HepG2 (cell line): ENCODE measurements around the gene SLC6A6. TPM values are rescaled to one million over a fixed set of nuclear protein-coding genes. Genes with fewer than 3 reads are reported as not detected.

Source experiments
- ATAC-seq: fragments of 200-7000 bp; cut with Tn5 transposase; 3 replicates; pipeline ENCODE4 v1.9.1; 2020; ENCODE audit warnings: mild to moderate bottlenecking, moderate library complexity
- BruUV-seq: library from RNA; stranded (reverse); fragments of 400-500 nt; replicated peaks from 2 replicates; lab custom pipeline; 2021; lab: Mats Ljungman, UMichigan
- CTCF ChIA-PET: fragments of 300-600 bp; formaldehyde crosslinking; extraction: SDS; loops from one replicate; lab custom pipeline; 2021; ENCODE audit warnings: low total read pairs, inconsistent platforms, low intra/inter-chr PET ratio; lab: Yijun Ruan, JAX
- POLR2A ChIA-PET: fragments of 350-600 bp; sonication (Branson Sonifier 250); formaldehyde crosslinking; loops from one replicate; lab custom pipeline; 2020; ENCODE audit warnings: antibody characterized with exemption, inconsistent platforms; lab: Yijun Ruan, JAX
- DNase-seq: peaks from one replicate; pipeline ENCODE4 v3.0.0-alpha.2; 2015; ENCODE audit warnings: low spot score
- FAIRE-seq: peaks from 3 replicates; lab custom pipeline; 2011; peaks lifted over from hg19 to GRCh38; lab: Jason Lieb, UNC
- H2AFZ ChIP-seq: one replicate; pipeline ENCODE4 v1.6.1; 2011; ENCODE audit warnings: low read length, inconsistent platforms
- H3K27ac ChIP-seq: fragments of 300-600 bp; 3 replicates; pipeline ENCODE4 v1.8.0; 2011; ENCODE audit warnings: mixed run types, mild to moderate bottlenecking, mixed read lengths, low read length, inconsistent platforms; ENCODE audit not compliant: insufficient read depth; ENCODE audit errors: extremely low read length
- H3K27me3 ChIP-seq, 2 experiments: fragments of 200-600 bp in 1 of 2; 2 replicates in 1 of 2; 3 replicates in 1 of 2; pipeline versions ENCODE4 v1.6.0 to v1.8.0; 2011; ENCODE audit warnings: low read length in 2 of 2, mild to moderate bottlenecking in 2 of 2, moderate library complexity in 2 of 2, inconsistent platforms in 1 of 2; ENCODE audit not compliant: insufficient read depth in 2 of 2, control insufficient read depth in 1 of 2
- H3K36me3 ChIP-seq, 2 experiments: fragments of 200-600 bp in 1 of 2; replicated peaks in 1 of 2; 2 replicates in 1 of 2; 3 replicates in 1 of 2; pipeline versions ENCODE4 v1.5.1 to v1.8.0; 2011; ENCODE audit warnings: low read length in 2 of 2, inconsistent platforms in 1 of 2; ENCODE audit not compliant: insufficient read depth in 2 of 2, control insufficient read depth in 1 of 2
- H3K4me1 ChIP-seq: 2 replicates; pipeline ENCODE4 v1.5.1; 2012; ENCODE audit warnings: low read length, inconsistent platforms; ENCODE audit not compliant: insufficient read depth
- H3K4me2 ChIP-seq: 2 replicates; pipeline ENCODE4 v1.6.0; 2011; ENCODE audit warnings: low read depth, low read length, inconsistent platforms
- H3K4me3 ChIP-seq, 3 experiments: fragments of 200-600 bp in 1 of 3; sonication (generic), shearing (Covaris generic) in 1 of 3; replicated peaks in 1 of 3; 2 replicates each; pipeline ENCODE4 v1.5.1; 2011 to 2016; ENCODE audit warnings: low read length in 3 of 3, inconsistent platforms in 2 of 3, low read depth in 2 of 3, mild to moderate bottlenecking in 2 of 3, control low read depth in 1 of 3, mixed read lengths in 1 of 3; ENCODE audit not compliant: insufficient read depth in 1 of 3
- H3K79me2 ChIP-seq: one replicate; pipeline ENCODE4 v1.6.1; 2011; ENCODE audit warnings: low read length, inconsistent platforms; ENCODE audit not compliant: insufficient read depth
- H3K9ac ChIP-seq: 2 replicates; pipeline ENCODE4 v1.6.0; 2011; ENCODE audit warnings: mild to moderate bottlenecking, low read depth, low read length, inconsistent platforms; ENCODE audit not compliant: insufficient read depth
- H3K9me3 ChIP-seq: 2 replicates; pipeline ENCODE4 v1.5.1; 2012; ENCODE audit warnings: mild to moderate bottlenecking, low read length
- H4K20me1 ChIP-seq: 2 replicates; pipeline ENCODE4 v1.6.0; 2011; ENCODE audit warnings: inconsistent platforms, mild to moderate bottlenecking, low read length, moderate library complexity; ENCODE audit not compliant: insufficient read depth
- ATF7-NPFF ChIP-seq: sonication (generic); formaldehyde crosslinking; IDR thresholded peaks from 2 replicates; pipeline ENCODE4 v1.8.1; 2023; ENCODE audit warnings: mild to moderate bottlenecking, low read depth, missing genetic modification reagents, moderate library complexity
- BHLHE40 ChIP-seq: IDR thresholded peaks from 2 replicates; pipeline ENCODE4 v1.6.1; 2011; ENCODE audit warnings: low read length, improper control_type of control experiment
- DPF2 ChIP-seq: sonication (generic); formaldehyde crosslinking; IDR thresholded peaks from 2 replicates; pipeline ENCODE4 v1.4.0; 2020; ENCODE audit warnings: mild to moderate bottlenecking, low read depth, missing genetic modification reagents, borderline replicate concordance
- KLF11 ChIP-seq: IDR thresholded peaks from 2 replicates; pipeline ENCODE4 v1.6.1; 2016; ENCODE audit warnings: missing compliant biosample characterization
- NFYB ChIP-seq: sonication (generic); formaldehyde crosslinking; IDR thresholded peaks from 2 replicates; pipeline ENCODE4 v1.4.0; 2020; ENCODE audit warnings: missing genetic modification reagents
- NFYC ChIP-seq: IDR thresholded peaks from 2 replicates; pipeline ENCODE4 v1.6.1; 2016; ENCODE audit warnings: missing genetic modification reagents, missing compliant biosample characterization
- NR2F1 ChIP-seq, 2 experiments: fragments of 450-650 bp in 1 of 2; formaldehyde crosslinking in 1 of 2; IDR thresholded peaks; 2 replicates each; pipeline versions ENCODE4 v1.5.0 to v1.6.1; 2016 to 2020; ENCODE audit warnings: mild to moderate bottlenecking in 1 of 2, missing compliant biosample characterization in 1 of 2, missing genetic modification reagents in 1 of 2, moderate library complexity in 1 of 2
- PRPF4 ChIP-seq: fragments of 200-400 bp; formaldehyde crosslinking; IDR thresholded peaks from 2 replicates; pipeline ENCODE4 v1.6.1; 2016; ENCODE audit warnings: low read length, low read depth; ENCODE audit not compliant: poor library complexity, severe bottlenecking
- RFX5 ChIP-seq: IDR thresholded peaks from 2 replicates; pipeline ENCODE4 v1.6.1; 2011; ENCODE audit warnings: low read depth, low read length, improper control_type of control experiment
- SIX1 ChIP-seq: sonication (generic); formaldehyde crosslinking; IDR thresholded peaks from 2 replicates; pipeline ENCODE4 v1.4.0; 2020; ENCODE audit warnings: missing genetic modification reagents, borderline replicate concordance
- SNAPC4 ChIP-seq: sonication (generic); formaldehyde crosslinking; IDR thresholded peaks from 2 replicates; pipeline ENCODE4 v1.4.0; 2020; ENCODE audit warnings: mild to moderate bottlenecking, missing genetic modification reagents
- SRF ChIP-seq: IDR thresholded peaks from 2 replicates; pipeline ENCODE4 v1.6.1; 2011; ENCODE audit warnings: mild to moderate bottlenecking, low read depth, low read length, moderate library complexity
- TCF7L2 ChIP-seq: IDR thresholded peaks from 2 replicates; pipeline ENCODE4 v1.6.1; 2011; ENCODE audit warnings: mild to moderate bottlenecking, low read depth, low read length, moderate library complexity
- ZNF430 ChIP-seq: sonication (generic); formaldehyde crosslinking; IDR thresholded peaks from 2 replicates; pipeline ENCODE4 v1.9.0; 2021; ENCODE audit warnings: mild to moderate bottlenecking, missing genetic modification reagents
- ZNF574 ChIP-seq: sonication (generic); formaldehyde crosslinking; IDR thresholded peaks from 2 replicates; pipeline ENCODE4 v1.4.0; 2020; ENCODE audit warnings: missing genetic modification reagents
- ZNF691 ChIP-seq: sonication (generic); formaldehyde crosslinking; IDR thresholded peaks from 2 replicates; pipeline ENCODE4 v1.4.0; 2020; ENCODE audit warnings: missing genetic modification reagents, low read depth, mild to moderate bottlenecking, borderline replicate concordance
- WGBS: methylation state at CpG from one replicate; pipeline ENCODE4 v1.1.6; 2017; ENCODE audit warnings: low lambda C conversion rate; 5-methylcytosine and 5-hydroxymethylcytosine counted together
- in situ Hi-C: cut with HindIII; loops from 2 replicates; pipeline ENCODE4 v1.10.0; 2017; ENCODE audit warnings: low pct_unique_long_range_greater_than_20kb; ENCODE audit not compliant: extremely low pct_ligation_motif_present
- intact Hi-C: fragments of 100-400 bp; cut with micrococcal nuclease; formaldehyde crosslinking; loops from one replicate; pipeline ENCODE4 v1.10.0; 2022; ENCODE audit not compliant: unreplicated experiment
- polyA plus RNA-seq, 8 experiments: library from polyadenylated mRNA; depleted of rRNA in 3 of 8; stranded (reverse) in 7 of 8; unstranded in 1 of 8; fragments of >200 nt; fragmentation: Illumina TruSeq in 4 of 8; extraction: Trizol in 4 of 8; gene quantifications; 2 replicates each; pipeline versions ENCODE4 v1.2.1 to v1.2.3, GENCODE V29; 2011 to 2016; ENCODE audit warnings: low read depth in 4 of 8, missing spikeins in 1 of 8, mixed read lengths in 1 of 8; ENCODE audit not compliant: insufficient read depth in 1 of 8
- total RNA-seq, 5 experiments: library from RNA; depleted of rRNA; stranded (reverse); fragments of >200 nt; fragmentation: Illumina TruSeq; extraction: Trizol; gene quantifications; 2 replicates each; pipeline ENCODE4 v1.2.3, GENCODE V29; 2016; ENCODE audit warnings: low read depth in 1 of 5

The SLC6A6 gene
- total and polyA plus RNA-seq, 2 of the 13 experiments (the other 11 are each of a cell fraction or from before 2014, with no cell fraction given), result 14.1 to 20.7 TPM

- peak; percentile 69 for ATAC-seq
- TF ChIP-seq ZNF691 (CRISPR knock-in tag) (0 out of 2 replicates have a peak, but pooled peaks have one; percentile 67), PRPF4 (no peak), KLF11 (no peak), SIX1 (CRISPR knock-in tag) (no peak), RFX5 (no peak), NFYB (no peak), NFYC (CRISPR knock-in tag) (no peak), ATF7-NPFF (CRISPR knock-in tag) (no peak), BHLHE40 (peak; percentile 30; the same call in 1 of the 2 replicates), DPF2 (CRISPR knock-in tag) (peak; percentile 64; the same call in 1 of the 2 replicates), ZNF430 (CRISPR knock-in tag) (no peak), TCF7L2 (no peak), ZNF574 (CRISPR knock-in tag) (peak; percentile 36; the same call in 1 of the 2 replicates), SRF (no peak), NR2F1 (CRISPR knock-in tag; IDR thresholded peaks at IDR 0.05) (no peak), SNAPC4 (CRISPR knock-in tag) (no peak)
These were observed 20.9 kb downstream of the SLC6A6 start for GRCh38 chr3:14423197-14423743.

More at GRCh38 chr3:14423197-14423743, 20.9 kb downstream of the SLC6A6 start:
- H4K20me1 ChIP-seq, result no peaks in the 10 kb centered on the region
- peaks cover 46% of the 10 kb centered on the region for H3K4me1 ChIP-seq
- CTCF ChIA-PET, result interaction anchor here (0.8 kb wide), 1 partner anchor 22 kb away, joined by 3 read pairs; no protein-coding TSS in a partner anchor
- H3K9me3 ChIP-seq, result no peaks in the 10 kb centered on the region
- POLR2A ChIA-PET, result interaction anchor here (0.7 kb wide), 1 partner anchor 9 kb away, joined by 3 read pairs; no protein-coding TSS in a partner anchor
- FAIRE-seq, result peak; percentile 76
- in situ Hi-C loops (no loop called here), intact Hi-C loops (no loop called here)
- no peak overlapping the region for H3K9ac ChIP-seq
- WGBS, result 45% methylated on average over 2 of the region's 2 CpGs
- H3K79me2 ChIP-seq, result peaks cover 2% of the 10 kb centered on the region
- BruUV-seq, result no TSS peak
- DNase-seq, result peak; percentile 82
- no peak overlapping the region for H2AFZ ChIP-seq
- no peak overlapping the region for H3K4me3 ChIP-seq
- H3K27me3 ChIP-seq, result no peaks in the 10 kb centered on the region
- no peak overlapping the region for H3K4me2 ChIP-seq
- H3K36me3 ChIP-seq, result peaks cover 0 to 10% of the 10 kb centered on the region in 2 experiments; a peak in 1 of 5 replicates
- peak overlapping the region; percentile 40 for H3K27ac ChIP-seq
